Thyroid gland (tissue), 4 donors: ENCODE measurements around the gene PIM3. TPM values are rescaled to one million over a fixed set of nuclear protein-coding genes. Genes with fewer than 3 reads are reported as not detected.

Experiments
- DNase-seq, 2 donors: peaks; one replicate each; pipeline ENCODE4 v3.0.0-alpha.2; 2019
- H3K27ac ChIP-seq, 3 donors: fragments of 200-600 bp; sonication (generic); 1 replicate in 2 of 3; 2 replicates in 1 of 3; pipeline ENCODE4 v1.5.1; 2016 to 2019; ENCODE audit warnings: mild to moderate bottlenecking in 1 of 3, moderate library complexity in 1 of 3
- H3K27me3 ChIP-seq: fragments of 200-600 bp; sonication (generic); one replicate; pipeline ENCODE4 v1.5.1; 2019
- H3K36me3 ChIP-seq, 2 donors: fragments of 200-600 bp; sonication (generic); one replicate each; pipeline ENCODE4 v1.5.1; 2016 to 2019
- H3K4me1 ChIP-seq, 2 donors: fragments of 200-600 bp; sonication (generic); one replicate each; pipeline ENCODE4 v1.5.1; 2017 to 2019
- H3K4me3 ChIP-seq, 3 donors: fragments of 200-600 bp; sonication (generic); replicated peaks in 1 of 3; 1 replicate in 2 of 3; 2 replicates in 1 of 3; pipeline ENCODE4 v1.5.1; 2016; ENCODE audit warnings: mild to moderate bottlenecking in 1 of 3
- H3K9me3 ChIP-seq: fragments of 200-600 bp; sonication (generic); one replicate; pipeline ENCODE4 v1.5.1; 2017
- POLR2A ChIP-seq, 2 donors: fragments of 450-650 bp; IDR thresholded peaks; one replicate each; pipeline ENCODE4 v1.6.1; 2017; ENCODE audit warnings: antibody characterized with exemption in 2 of 2, mild to moderate bottlenecking in 2 of 2, moderate library complexity in 1 of 2
- whole genome bisulfite sequencing, 2 donors: methylation state at CpG; one replicate each; pipeline ENCODE4 v1.1.5; 2017; 5-methylcytosine and 5-hydroxymethylcytosine counted together
- intact Hi-C: fragments of 100-400 bp; cut with DNase I; formaldehyde crosslinking; loops from one replicate; pipeline ENCODE4 v1.15.1; 2023
- total RNA-seq, 4 donors: library from RNA; depleted of rRNA; stranded (reverse); fragments of >200 nt; gene quantifications; one replicate each; pipeline ENCODE4 v1.2.3, GENCODE V29; 2016
- TF ChIP-seq, protein P1 (sequence below), 6 experiments: fragments of 200-600 bp in 3 of 6; fragments of 450-650 bp in 3 of 6; sonication (generic) in 3 of 6; IDR thresholded peaks; one replicate each; pipeline ENCODE4 v1.5.1; 2016 to 2019; ENCODE audit warnings: antibody characterized with exemption in 6 of 6, mild to moderate bottlenecking in 2 of 6, inconsistent platforms in 1 of 6, moderate library complexity in 1 of 6

Gene PIM3
- total RNA-seq, 4 donors from 2014 or later, result 45.4 to 108 (median 73.2) TPM

DNA sequence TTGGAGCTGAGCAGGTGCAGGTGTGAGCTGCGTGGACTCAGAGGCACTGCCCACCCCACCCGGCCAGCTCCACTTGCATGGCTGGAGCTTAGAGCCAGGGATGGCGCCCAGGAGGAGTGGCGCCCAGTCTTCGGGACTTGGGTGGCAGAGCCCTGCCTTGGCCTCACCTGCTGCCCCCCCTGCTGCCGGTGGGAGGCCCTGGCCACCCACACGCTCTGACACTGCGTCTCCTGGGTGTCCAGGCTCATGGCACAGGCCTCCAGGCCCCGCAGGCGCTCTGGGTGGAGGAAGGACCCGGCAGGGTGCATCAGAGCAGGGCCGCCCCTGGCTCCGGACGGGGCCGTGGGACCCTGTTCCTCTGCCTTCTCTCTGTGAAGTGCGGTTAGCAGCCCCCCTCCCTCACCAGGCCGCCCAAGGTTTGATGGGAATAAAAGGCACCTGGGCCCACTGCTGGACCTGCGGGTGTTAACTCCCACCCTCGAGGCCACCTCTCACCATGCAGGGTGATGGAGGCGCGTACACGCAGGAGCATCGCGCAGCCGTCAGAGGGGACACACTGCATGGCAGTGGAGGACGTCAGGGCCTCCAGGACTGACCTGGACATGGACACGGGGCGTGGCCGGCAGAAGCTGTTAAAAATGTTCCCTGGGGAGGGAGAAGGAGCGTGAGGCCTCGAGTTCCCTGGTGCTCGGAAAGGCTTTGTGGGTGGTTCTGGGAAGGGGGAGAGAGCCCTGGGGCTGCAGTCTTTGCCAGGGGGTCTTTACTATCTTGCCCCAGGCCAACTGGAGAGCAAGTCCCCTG is 40.2 kb downstream of the PIM3 start:
- no peaks in the 10 kb centered on the region for H3K9me3 ChIP-seq
- no peak overlapping the region for H3K27ac ChIP-seq
- 94 to 95% methylated on average over 17 to 18 of the region's 32 CpGs for WGBS, 2 donors
- intact Hi-C loops, result no loop called here
- H3K36me3 ChIP-seq, result no peaks in the 10 kb centered on the region
- H3K4me1 ChIP-seq, result peaks cover 0 to 4% of the 10 kb centered on the region in 2 donors
- DNase-seq, result no peak
- TF ChIP-seq POLR2A (IDR thresholded peaks at IDR 0.05), result no peak
- TF ChIP-seq, protein P1, sequence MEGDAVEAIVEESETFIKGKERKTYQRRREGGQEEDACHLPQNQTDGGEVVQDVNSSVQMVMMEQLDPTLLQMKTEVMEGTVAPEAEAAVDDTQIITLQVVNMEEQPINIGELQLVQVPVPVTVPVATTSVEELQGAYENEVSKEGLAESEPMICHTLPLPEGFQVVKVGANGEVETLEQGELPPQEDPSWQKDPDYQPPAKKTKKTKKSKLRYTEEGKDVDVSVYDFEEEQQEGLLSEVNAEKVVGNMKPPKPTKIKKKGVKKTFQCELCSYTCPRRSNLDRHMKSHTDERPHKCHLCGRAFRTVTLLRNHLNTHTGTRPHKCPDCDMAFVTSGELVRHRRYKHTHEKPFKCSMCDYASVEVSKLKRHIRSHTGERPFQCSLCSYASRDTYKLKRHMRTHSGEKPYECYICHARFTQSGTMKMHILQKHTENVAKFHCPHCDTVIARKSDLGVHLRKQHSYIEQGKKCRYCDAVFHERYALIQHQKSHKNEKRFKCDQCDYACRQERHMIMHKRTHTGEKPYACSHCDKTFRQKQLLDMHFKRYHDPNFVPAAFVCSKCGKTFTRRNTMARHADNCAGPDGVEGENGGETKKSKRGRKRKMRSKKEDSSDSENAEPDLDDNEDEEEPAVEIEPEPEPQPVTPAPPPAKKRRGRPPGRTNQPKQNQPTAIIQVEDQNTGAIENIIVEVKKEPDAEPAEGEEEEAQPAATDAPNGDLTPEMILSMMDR (IDR thresholded peaks at IDR 0.05), result no peak
- no peak overlapping the region for H3K4me3 ChIP-seq
- peaks cover 4% of the 10 kb centered on the region for H3K27me3 ChIP-seq

DNA sequence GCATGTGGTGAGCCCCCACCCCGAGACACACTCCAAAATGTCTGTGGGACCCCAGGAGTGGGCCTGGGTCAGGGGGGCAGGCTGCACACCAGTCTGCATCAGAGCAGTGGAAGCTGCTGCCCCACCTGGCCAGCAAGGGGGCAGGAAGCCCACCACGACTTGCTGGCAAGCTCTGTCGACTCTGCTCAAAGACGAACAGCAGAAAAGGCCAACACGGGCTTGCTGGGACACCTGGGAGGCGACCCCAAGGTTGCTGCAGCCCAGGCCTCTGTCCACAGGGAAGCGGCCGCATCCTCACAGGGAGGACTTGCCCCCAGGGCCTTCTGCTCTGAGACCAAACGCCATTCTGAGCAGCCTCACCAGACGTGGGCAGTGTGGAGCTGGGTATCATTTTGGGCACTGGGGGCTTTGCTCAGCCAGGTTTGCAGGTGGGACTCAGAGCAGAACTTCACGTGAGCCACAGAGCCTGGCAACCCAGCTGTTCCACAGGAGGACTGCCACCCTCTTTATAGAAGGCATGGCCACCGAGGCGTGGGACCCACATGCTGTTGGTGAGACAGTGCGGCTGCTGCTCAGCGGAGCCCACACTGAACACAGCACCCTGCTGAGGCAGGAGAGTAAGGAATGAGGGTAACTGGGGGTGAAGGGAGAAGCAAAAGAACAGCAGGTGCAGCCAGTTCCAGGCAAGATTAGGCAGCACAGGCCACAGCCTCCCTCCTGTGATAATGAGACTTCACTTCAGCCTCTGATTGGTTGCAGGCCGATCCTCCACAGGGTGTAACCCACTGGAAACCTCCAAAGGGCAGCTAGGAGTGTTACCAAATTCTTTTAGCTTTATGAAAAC is 41.0 kb downstream of the PIM3 start:
- H3K9me3 ChIP-seq, result no peaks in the 10 kb centered on the region
- 85 to 93% methylated on average over 5 to 13 of the region's 16 CpGs for WGBS, 2 donors
- peaks cover 4% of the 10 kb centered on the region for H3K27me3 ChIP-seq
- DNase-seq, result no peak
- intact Hi-C loops, result no loop called here
- no peak overlapping the region for H3K27ac ChIP-seq
- no peaks in the 10 kb centered on the region for H3K36me3 ChIP-seq
- TF ChIP-seq, protein P1 (IDR thresholded peaks at IDR 0.05), result no peak
- no peak for TF ChIP-seq POLR2A (IDR thresholded peaks at IDR 0.05)
- H3K4me1 ChIP-seq, result peaks cover 0 to 4% of the 10 kb centered on the region in 2 donors
- no peak overlapping the region for H3K4me3 ChIP-seq

DNA sequence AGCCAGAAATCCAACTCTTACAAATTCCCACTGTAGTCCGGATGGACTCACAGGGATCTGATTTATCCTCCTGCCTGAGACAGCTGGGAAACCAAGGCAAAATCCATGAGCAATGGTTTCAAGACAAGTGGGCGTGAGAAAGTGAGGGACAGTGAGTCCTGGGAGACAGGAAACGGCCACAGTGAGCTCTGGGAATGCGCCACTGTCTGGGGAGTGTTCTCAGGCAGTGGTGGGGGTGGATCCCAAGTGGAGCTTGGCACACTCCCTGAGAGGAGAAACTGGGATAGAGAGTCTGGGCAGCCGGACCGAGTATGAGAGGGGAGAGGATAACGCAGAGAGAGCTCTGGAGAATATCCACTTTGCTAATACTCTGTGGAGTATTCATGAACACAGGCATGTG is 42.2 kb downstream of the PIM3 start:
- TF ChIP-seq, protein P1 (IDR thresholded peaks at IDR 0.05), result no peak
- no peak for TF ChIP-seq POLR2A (IDR thresholded peaks at IDR 0.05)
- 76 to 83% methylated on average over 7 of the region's 7 CpGs for WGBS, 2 donors
- Histone ChIP-seq H3K27ac (no peak overlapping the region), H3K27me3 (peaks cover 4% of the 10 kb centered on the region), H3K4me1 (peaks cover 0 to 4% of the 10 kb centered on the region in 2 donors), H3K36me3 (no peaks in the 10 kb centered on the region), H3K4me3 (no peak overlapping the region), H3K9me3 (no peaks in the 10 kb centered on the region)
- intact Hi-C loops, result no loop called here
- no peak for DNase-seq

DNA sequence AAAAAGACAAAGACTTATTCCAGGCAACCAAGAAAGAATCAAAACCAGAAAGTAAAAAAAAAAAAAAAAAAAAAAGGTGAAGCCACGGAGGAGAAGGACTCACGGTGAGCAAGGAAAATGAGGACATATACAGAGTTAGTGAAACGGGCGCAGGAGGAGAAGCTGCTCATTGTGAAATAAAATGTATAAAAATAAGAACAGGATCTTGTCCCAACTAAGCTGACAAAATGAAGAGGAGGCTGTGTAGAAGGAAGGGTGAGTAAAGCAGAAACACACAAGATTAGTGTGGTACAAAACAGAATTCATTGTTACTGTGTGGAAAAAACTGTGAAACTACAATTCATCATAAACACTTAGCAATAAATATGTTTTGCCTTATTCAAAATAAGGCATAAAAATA is 44.3 kb downstream of the PIM3 start:
- no peak for TF ChIP-seq POLR2A (IDR thresholded peaks at IDR 0.05)
- TF ChIP-seq, protein P1 (IDR thresholded peaks at IDR 0.05), result no peak
- Histone ChIP-seq H3K27me3 (peaks cover 2% of the 10 kb centered on the region), H3K4me3 (no peak overlapping the region), H3K36me3 (no peaks in the 10 kb centered on the region), H3K4me1 (peaks cover 0 to under 1% of the 10 kb centered on the region in 2 donors), H3K27ac (no peak overlapping the region), H3K9me3 (no peaks in the 10 kb centered on the region)
- WGBS, 2 donors, result 73 to 75% methylated on average over 4 of the region's 4 CpGs
- DNase-seq, result no peak
- intact Hi-C loops, result no loop called here
